WERI-Rb-1 (cell line): ENCODE measurements around the gene SLC30A3.

Experiments
- DNase-seq: peaks from one replicate; pipeline ENCODE4 v3.0.0-alpha.2; 2020
- H3K27ac ChIP-seq: fragments of 250-450 bp; sonication (Bioruptor Pico); 2 replicates; pipeline ENCODE4 v1.5.1; 2020; ENCODE audit warnings: mild to moderate bottlenecking, moderate library complexity
- H3K27me3 ChIP-seq: fragments of 250-450 bp; sonication (Bioruptor Pico); 2 replicates; pipeline ENCODE4 v1.5.1; 2021; ENCODE audit warnings: mild to moderate bottlenecking, low read depth, moderate library complexity; ENCODE audit not compliant: insufficient read depth, severe bottlenecking
- H3K36me3 ChIP-seq: fragments of 250-450 bp; sonication (Bioruptor Pico); 2 replicates; pipeline ENCODE4 v1.5.1; 2020; ENCODE audit warnings: mild to moderate bottlenecking, moderate library complexity
- H3K4me3 ChIP-seq: 2 replicates; pipeline ENCODE4 v1.5.1; 2011; ENCODE audit warnings: low read depth, mild to moderate bottlenecking, control low read depth, low read length
- H3K9me3 ChIP-seq: fragments of 250-450 bp; sonication (Bioruptor Pico); 2 replicates; pipeline ENCODE4 v1.5.1; 2021; ENCODE audit warnings: mild to moderate bottlenecking, moderate library complexity; ENCODE audit not compliant: severe bottlenecking
- CTCF ChIP-seq: IDR thresholded peaks from 2 replicates; pipeline ENCODE4 v1.5.1; 2011; ENCODE audit warnings: low read depth, mild to moderate bottlenecking, control low read depth, inconsistent platforms, low read length

The SLC30A3 gene

DNA sequence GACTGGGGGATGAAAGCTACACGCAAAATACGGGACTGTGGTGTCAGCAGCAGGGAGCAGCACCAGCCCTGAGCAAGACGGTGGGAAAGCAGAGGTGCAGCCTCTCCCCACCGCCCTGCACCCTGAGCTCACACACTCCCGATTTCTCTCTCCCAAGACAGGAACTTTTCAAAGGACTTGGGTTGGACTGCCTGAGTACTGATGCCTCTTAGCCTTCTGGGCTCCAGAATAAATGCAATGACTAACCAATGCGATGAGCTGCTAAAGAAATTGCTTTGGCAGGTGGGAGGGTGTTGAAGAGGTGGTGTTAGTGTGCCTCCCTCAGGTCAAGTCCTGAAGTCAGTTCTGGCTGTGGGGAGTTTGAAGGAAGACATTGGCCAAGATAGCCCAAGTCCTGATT is 29.0 kb upstream of the SLC30A3 start:
- no peaks in the 10 kb centered on the region for H3K27me3 ChIP-seq
- H3K9me3 ChIP-seq: no peaks in the 10 kb centered on the region
- H3K4me3 ChIP-seq: no peak overlapping the region
- H3K36me3 ChIP-seq: no peaks in the 10 kb centered on the region
- no peak overlapping the region for H3K27ac ChIP-seq
- TF ChIP-seq CTCF: peak; percentile 79
- peak; percentile 57 for DNase-seq

GRCh38 chr2:27290549-27290948 is 27.7 kb upstream of the SLC30A3 start:
- Histone ChIP-seq H3K9me3 (no peaks in the 10 kb centered on the region), H3K36me3 (no peaks in the 10 kb centered on the region), H3K27ac (no peak overlapping the region), H3K27me3 (no peaks in the 10 kb centered on the region), H3K4me3 (no peak overlapping the region)
- no peak for DNase-seq
- TF ChIP-seq CTCF: no peak

DNA sequence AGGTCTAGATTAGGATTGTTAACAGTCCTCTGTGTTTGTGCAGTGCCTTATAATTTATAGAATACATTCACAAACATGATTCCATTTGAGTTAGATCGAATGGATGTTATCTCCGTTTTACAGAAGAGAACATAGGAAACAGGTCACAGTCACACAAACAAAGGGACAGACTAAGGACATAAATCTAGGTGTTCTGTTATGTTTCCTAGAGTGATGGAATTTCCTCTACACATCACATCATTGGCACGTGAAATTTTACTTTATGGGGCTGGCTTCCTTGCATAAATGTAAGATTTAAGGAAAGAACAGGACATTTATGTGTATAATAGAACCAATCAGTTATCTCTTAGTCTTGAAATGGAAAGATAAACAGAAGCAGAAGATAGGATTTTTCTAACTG is 25.8 kb upstream of the SLC30A3 start:
- DNase-seq: no peak
- Histone ChIP-seq H3K4me3 (no peak overlapping the region), H3K36me3 (no peaks in the 10 kb centered on the region), H3K27me3 (no peaks in the 10 kb centered on the region), H3K9me3 (no peaks in the 10 kb centered on the region), H3K27ac (no peak overlapping the region)
- no peak for TF ChIP-seq CTCF

GRCh38 chr2:27285481-27285880 is 22.6 kb upstream of the SLC30A3 start:
- no peak for DNase-seq
- no peaks in the 10 kb centered on the region for H3K9me3 ChIP-seq
- H3K27ac ChIP-seq: no peak overlapping the region
- no peaks in the 10 kb centered on the region for H3K27me3 ChIP-seq
- H3K36me3 ChIP-seq: no peaks in the 10 kb centered on the region
- no peak overlapping the region for H3K4me3 ChIP-seq
- TF ChIP-seq CTCF: no peak

DNA sequence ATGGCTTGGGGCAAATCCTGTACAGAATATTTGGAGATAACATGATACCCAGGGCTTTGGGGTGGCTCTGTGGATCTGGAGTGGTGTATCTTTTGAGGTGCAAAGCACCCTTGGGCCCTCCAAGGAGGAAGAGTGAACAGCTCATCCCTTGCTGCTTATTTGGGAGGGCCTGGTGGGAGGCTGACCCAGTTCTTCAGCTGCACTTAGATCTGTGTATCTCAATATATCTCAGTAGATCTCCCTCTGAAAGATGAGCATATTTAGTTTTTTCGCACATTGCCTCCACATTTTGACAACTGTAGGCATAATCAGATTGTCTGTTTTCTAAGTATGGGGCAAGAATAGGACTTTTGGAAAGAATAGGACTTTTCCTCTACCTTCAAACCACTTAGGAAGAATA is 22.1 kb upstream of the SLC30A3 start:
- Histone ChIP-seq H3K36me3 (no peaks in the 10 kb centered on the region), H3K27me3 (no peaks in the 10 kb centered on the region), H3K9me3 (no peaks in the 10 kb centered on the region), H3K27ac (no peak overlapping the region), H3K4me3 (no peak overlapping the region)
- no peak for TF ChIP-seq CTCF
- DNase-seq: no peak

GRCh38 chr2:27282892-27283291 is 20.0 kb upstream of the SLC30A3 start:
- no peak overlapping the region for H3K4me3 ChIP-seq
- no peaks in the 10 kb centered on the region for H3K36me3 ChIP-seq
- H3K27ac ChIP-seq: no peak overlapping the region
- peak; percentile 53 for DNase-seq
- no peak for TF ChIP-seq CTCF
- H3K9me3 ChIP-seq: no peaks in the 10 kb centered on the region
- H3K27me3 ChIP-seq: no peaks in the 10 kb centered on the region
